Kidney (tissue), 14 donors: ENCODE data around the gene GSTM1. TPM values are rescaled to one million over a fixed set of nuclear protein-coding genes. Genes with fewer than 3 reads are reported as not detected.

ENCODE experiments used
- DNase-seq, 5 donors: peaks; one replicate each; pipeline ENCODE4 v3.0.0-alpha.2; 2013 to 2020
- FAIRE-seq: peaks from 2 replicates; lab custom pipeline; 2012; peaks lifted over from hg19 to GRCh38; lab: Jason Lieb, UNC
- H3K27ac ChIP-seq, 2 donors: one replicate each; pipeline ENCODE4 v1.7.0; 2013; ENCODE audit warnings: low read depth in 2 of 2, low read length in 2 of 2, inconsistent platforms in 1 of 2
- H3K27me3 ChIP-seq: one replicate; pipeline ENCODE4 v1.7.1; 2013; ENCODE audit warnings: low read length, inconsistent platforms; ENCODE audit not compliant: control insufficient read depth, insufficient read depth
- H3K36me3 ChIP-seq, 3 donors: one replicate each; pipeline versions ENCODE4 v1.7.0 to v1.7.1; 2013; ENCODE audit warnings: low read length in 3 of 3, control low read depth in 1 of 3, inconsistent platforms in 1 of 3; ENCODE audit not compliant: insufficient read depth in 3 of 3, control insufficient read depth in 2 of 3
- H3K4me1 ChIP-seq, 3 donors: one replicate each; pipeline versions ENCODE4 v1.7.0 to v1.7.1; 2013; ENCODE audit warnings: low read length in 3 of 3, inconsistent platforms in 1 of 3, low read depth in 1 of 3; ENCODE audit not compliant: control insufficient read depth in 2 of 3, insufficient read depth in 2 of 3
- H3K4me3 ChIP-seq, 3 donors: one replicate each; pipeline versions ENCODE4 v1.7.0 to v1.8.1; 2013; ENCODE audit warnings: low read length in 3 of 3, control low read depth in 1 of 3, inconsistent platforms in 1 of 3
- H3K9ac ChIP-seq, 3 donors: one replicate each; pipeline versions ENCODE4 v1.7.0 to v1.7.1; 2013; ENCODE audit warnings: low read length in 3 of 3, control low read depth in 1 of 3, inconsistent platforms in 1 of 3
- H3K9me3 ChIP-seq, 3 donors: one replicate each; pipeline versions ENCODE4 v1.7.0 to v1.7.1; 2013; ENCODE audit warnings: low read length in 3 of 3, control low read depth in 1 of 3, inconsistent platforms in 1 of 3; ENCODE audit not compliant: control insufficient read depth in 2 of 3, insufficient read depth in 1 of 3
- intact Hi-C: fragments of 100-400 bp; cut with DNase I; formaldehyde crosslinking; loops from one replicate; pipeline ENCODE4 v1.11.1; 2022
- polyA plus RNA-seq: library from polyadenylated mRNA; stranded (reverse); fragments of 350-450 nt; fragmentation: Illumina TruSeq; extraction: RNeasy Lipid Tissue Mini Kit (QIAGEN cat#74804); gene quantifications from one replicate; pipeline ENCODE4 v1.2.3, GENCODE V29; 2014; ENCODE audit warnings: low read depth, low replicate concordance; ENCODE audit not compliant: insufficient read depth
- total RNA-seq: library from RNA; stranded (reverse); fragmentation: NEBNext Ultra II Directional; extraction: Animal tissue kit (Norgen Biotek cat#: 25700); gene quantifications from one replicate; pipeline ENCODE4 v1.2.1, GENCODE V29; 2021
- TF ChIP-seq, protein P1 (sequence below): IDR thresholded peaks from 3 replicates; pipeline ENCODE4 v1.5.1; 2012; ENCODE audit warnings: mild to moderate bottlenecking, moderate library complexity, borderline replicate concordance; ENCODE audit not compliant: insufficient read depth; ENCODE audit errors: extremely low read depth
- donor health status: control.
- donor health status: control.
- donor health status: control.
- donor health status: control.
- donor health status: control.
- donor health status: DM: yes; HTN: yes; CAD: no.
- donor health status: Normal renal cell carcinoma (clear cell type).

GSTM1 gene
- total and polyA plus RNA-seq, 2 donors from 2014 or later, result 61.2 TPM; not detected in 1

- no peaks in the 10 kb centered on the region for H3K4me1 ChIP-seq
- no peaks in the 10 kb centered on the region for H3K36me3 ChIP-seq
- TF ChIP-seq, protein P1, sequence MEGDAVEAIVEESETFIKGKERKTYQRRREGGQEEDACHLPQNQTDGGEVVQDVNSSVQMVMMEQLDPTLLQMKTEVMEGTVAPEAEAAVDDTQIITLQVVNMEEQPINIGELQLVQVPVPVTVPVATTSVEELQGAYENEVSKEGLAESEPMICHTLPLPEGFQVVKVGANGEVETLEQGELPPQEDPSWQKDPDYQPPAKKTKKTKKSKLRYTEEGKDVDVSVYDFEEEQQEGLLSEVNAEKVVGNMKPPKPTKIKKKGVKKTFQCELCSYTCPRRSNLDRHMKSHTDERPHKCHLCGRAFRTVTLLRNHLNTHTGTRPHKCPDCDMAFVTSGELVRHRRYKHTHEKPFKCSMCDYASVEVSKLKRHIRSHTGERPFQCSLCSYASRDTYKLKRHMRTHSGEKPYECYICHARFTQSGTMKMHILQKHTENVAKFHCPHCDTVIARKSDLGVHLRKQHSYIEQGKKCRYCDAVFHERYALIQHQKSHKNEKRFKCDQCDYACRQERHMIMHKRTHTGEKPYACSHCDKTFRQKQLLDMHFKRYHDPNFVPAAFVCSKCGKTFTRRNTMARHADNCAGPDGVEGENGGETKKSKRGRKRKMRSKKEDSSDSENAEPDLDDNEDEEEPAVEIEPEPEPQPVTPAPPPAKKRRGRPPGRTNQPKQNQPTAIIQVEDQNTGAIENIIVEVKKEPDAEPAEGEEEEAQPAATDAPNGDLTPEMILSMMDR, result no peak
- no peak overlapping the region for H3K9ac ChIP-seq
- FAIRE-seq (no peak), DNase-seq (no peak)
- no peaks in the 10 kb centered on the region for H3K9me3 ChIP-seq
- no peak overlapping the region for H3K27ac ChIP-seq
- H3K27me3 ChIP-seq, result no peaks in the 10 kb centered on the region
- no peak overlapping the region for H3K4me3 ChIP-seq
- intact Hi-C loops, result no loop called here
Observed at GRCh38 chr1:109713636-109714035, 26.0 kb downstream of the GSTM1 start.

DNA sequence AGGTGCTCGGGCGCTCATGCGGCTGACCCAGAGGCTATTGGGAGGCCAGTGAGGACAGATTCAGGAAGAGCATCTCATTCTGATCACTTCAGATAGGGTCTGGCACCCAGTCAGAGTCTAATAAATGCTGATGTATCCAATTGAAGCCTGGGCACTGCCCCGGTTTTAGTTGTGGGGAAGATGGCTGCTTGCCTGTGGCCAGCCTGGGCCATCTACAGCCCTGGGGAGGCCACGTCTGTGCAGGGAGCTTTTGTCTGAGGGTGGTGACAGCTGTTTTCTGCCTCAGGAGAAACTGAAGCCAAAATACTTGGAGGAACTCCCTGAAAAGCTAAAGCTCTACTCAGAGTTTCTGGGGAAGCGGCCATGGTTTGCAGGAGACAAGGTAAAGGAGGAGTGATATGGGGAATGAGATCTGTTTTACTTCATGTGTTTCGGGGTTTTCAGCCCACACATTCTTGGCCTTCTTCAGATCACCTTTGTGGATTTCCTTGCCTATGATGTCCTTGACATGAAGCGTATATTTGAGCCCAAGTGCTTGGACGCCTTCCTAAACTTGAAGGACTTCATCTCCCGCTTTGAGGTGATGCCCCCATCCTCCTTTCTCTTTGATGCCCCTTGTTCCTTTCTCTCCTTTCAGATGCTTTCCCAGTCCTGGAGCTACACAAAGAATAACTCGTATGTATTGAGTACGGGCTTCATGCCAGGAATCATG, 27.2 kb downstream of the GSTM1 start:
- no peaks in the 10 kb centered on the region for H3K4me1 ChIP-seq
- no peaks in the 10 kb centered on the region for H3K36me3 ChIP-seq
- DNase-seq (no peak), FAIRE-seq (no peak)
- no peak overlapping the region for H3K9ac ChIP-seq
- no peaks in the 10 kb centered on the region for H3K9me3 ChIP-seq
- no peaks in the 10 kb centered on the region for H3K27me3 ChIP-seq
- H3K4me3 ChIP-seq, result no peak overlapping the region
- intact Hi-C loops, result no loop called here
- no peak overlapping the region for H3K27ac ChIP-seq
- TF ChIP-seq, protein P1, result no peak

GRCh38 chr1:109716121-109716520, 28.5 kb downstream of the GSTM1 start:
- Histone ChIP-seq H3K27ac (no peak overlapping the region), H3K36me3 (no peaks in the 10 kb centered on the region), H3K9me3 (no peaks in the 10 kb centered on the region), H3K27me3 (no peaks in the 10 kb centered on the region), H3K4me3 (no peak overlapping the region), H3K4me1 (no peaks in the 10 kb centered on the region), H3K9ac (no peak overlapping the region)
- DNase-seq (no peak), FAIRE-seq (no peak)
- intact Hi-C loops, result no loop called here
- TF ChIP-seq, protein P1, result no peak
